Measurements from ENCODE around the gene DEFB131B.
A peak's percentile ranks its signal among the peaks of the same experiment; 100 is the strongest.

DEFB131B gene

DNA sequence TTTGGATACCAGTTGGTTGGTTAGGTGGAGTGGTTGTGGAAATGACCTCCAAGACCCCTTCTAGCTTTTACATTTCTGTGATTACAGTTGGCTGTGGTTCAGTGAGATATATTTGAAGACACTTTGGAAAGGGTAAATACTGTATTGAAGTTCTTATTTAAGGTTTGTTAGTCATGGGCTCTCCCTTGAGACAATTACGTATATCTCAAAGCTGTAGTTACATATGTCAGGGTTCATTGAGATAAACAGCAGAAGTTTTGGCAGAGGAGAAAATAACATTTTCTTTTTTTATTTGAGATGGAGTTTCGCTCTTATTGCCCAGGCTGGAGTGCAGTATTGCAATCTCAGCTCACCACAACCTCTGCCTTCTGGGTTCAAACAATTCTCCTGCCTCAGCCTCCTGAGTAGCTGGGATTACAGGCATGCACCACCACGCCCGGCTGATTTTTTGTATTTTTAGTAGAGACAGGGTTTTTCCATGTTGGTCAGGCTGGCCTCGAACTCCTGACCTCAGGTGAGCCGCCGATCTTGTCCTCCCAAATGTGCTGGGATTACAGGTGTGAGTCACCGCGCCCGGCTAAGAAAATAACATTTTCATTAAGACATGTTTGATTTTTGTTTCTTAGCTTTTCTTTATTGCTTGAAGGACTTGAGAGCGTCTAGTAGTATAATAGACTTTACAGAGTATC lies 52.4 kb downstream of the DEFB131B start:
- DNase-seq: no peak
- Histone ChIP-seq H3K27me3 (replicated peaks; ENCODE audit: insufficient read depth, low read length) (no peaks in the 10 kb centered on the region), H3K9me2 (replicated peaks; ENCODE audit: insufficient read depth, low read length) (no peaks in the 10 kb centered on the region), H3K27ac (ENCODE audit: low read length) (no peak overlapping the region), H2AFZ (ENCODE audit: low read length) (no peak overlapping the region), H3K4me1 (ENCODE audit: low read length) (peaks cover 11% of the 10 kb centered on the region), H3K36me3 (replicated peaks; ENCODE audit: insufficient read depth, low read length) (no peaks in the 10 kb centered on the region), H3K9me3 (replicated peaks; ENCODE audit: insufficient read depth, low read length) (no peaks in the 10 kb centered on the region), H3K79me2 (ENCODE audit: low read length) (peaks cover 78% of the 10 kb centered on the region), H3K9ac (ENCODE audit: low read length) (no peak overlapping the region), H3K4me2 (ENCODE audit: low read depth, low read length) (0 out of 2 replicates have a peak overlapping the region, but pooled peaks have one; percentile 4), H3F3A (ENCODE audit: insufficient read depth, low read length) (peaks cover 4% of the 10 kb centered on the region), H3K4me3 (ENCODE audit: low read length) (no peak overlapping the region), H4K20me1 (ENCODE audit: insufficient read depth, low read length) (no peaks in the 10 kb centered on the region)
- TF ChIP-seq EZH2phosphoT487 (IDR thresholded peaks at IDR 0.05; ENCODE audit: low read length) (no peak), EZH2 (optimal IDR thresholded peaks at IDR 0.05; ENCODE audit: low read depth, low read length) (no peak)
- TF ChIP-seq, protein P1, sequence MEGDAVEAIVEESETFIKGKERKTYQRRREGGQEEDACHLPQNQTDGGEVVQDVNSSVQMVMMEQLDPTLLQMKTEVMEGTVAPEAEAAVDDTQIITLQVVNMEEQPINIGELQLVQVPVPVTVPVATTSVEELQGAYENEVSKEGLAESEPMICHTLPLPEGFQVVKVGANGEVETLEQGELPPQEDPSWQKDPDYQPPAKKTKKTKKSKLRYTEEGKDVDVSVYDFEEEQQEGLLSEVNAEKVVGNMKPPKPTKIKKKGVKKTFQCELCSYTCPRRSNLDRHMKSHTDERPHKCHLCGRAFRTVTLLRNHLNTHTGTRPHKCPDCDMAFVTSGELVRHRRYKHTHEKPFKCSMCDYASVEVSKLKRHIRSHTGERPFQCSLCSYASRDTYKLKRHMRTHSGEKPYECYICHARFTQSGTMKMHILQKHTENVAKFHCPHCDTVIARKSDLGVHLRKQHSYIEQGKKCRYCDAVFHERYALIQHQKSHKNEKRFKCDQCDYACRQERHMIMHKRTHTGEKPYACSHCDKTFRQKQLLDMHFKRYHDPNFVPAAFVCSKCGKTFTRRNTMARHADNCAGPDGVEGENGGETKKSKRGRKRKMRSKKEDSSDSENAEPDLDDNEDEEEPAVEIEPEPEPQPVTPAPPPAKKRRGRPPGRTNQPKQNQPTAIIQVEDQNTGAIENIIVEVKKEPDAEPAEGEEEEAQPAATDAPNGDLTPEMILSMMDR (IDR thresholded peaks at IDR 0.05; ENCODE audit: low read length): no peak

DNA sequence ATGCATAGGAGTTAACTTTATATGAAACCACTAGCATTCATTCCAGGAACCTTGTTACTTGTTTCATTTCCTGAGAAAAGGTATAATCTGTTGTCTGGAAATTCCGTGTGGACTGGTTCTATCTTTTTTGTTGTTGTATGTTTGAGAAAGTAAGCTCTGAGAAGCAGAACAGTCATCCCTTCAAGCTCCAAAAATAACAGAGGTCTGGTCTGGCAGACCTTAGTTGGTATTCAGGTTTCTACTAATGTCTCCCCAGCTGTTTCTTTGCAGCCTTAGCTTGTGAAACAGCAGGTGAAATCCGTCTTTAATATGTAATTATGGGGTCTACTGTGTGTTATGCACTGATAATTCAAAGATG lies 53.0 kb downstream of the DEFB131B start:
- no peak overlapping the region for H3K4me3 ChIP-seq (ENCODE audit: low read length)
- TF ChIP-seq, protein P1 (IDR thresholded peaks at IDR 0.05; ENCODE audit: low read length): no peak
- TF ChIP-seq EZH2 (optimal IDR thresholded peaks at IDR 0.05; ENCODE audit: low read depth, low read length) (no peak), EZH2phosphoT487 (IDR thresholded peaks at IDR 0.05; ENCODE audit: low read length) (no peak)
- H3F3A ChIP-seq (ENCODE audit: insufficient read depth, low read length): peaks cover 4% of the 10 kb centered on the region
- no peak overlapping the region for H2AFZ ChIP-seq (ENCODE audit: low read length)
- H3K36me3 ChIP-seq (replicated peaks; ENCODE audit: insufficient read depth, low read length): no peaks in the 10 kb centered on the region
- no peak overlapping the region for H3K4me2 ChIP-seq (ENCODE audit: low read depth, low read length)
- no peak overlapping the region for H3K27ac ChIP-seq (ENCODE audit: low read length)
- H4K20me1 ChIP-seq (ENCODE audit: insufficient read depth, low read length): no peaks in the 10 kb centered on the region
- H3K4me1 ChIP-seq (ENCODE audit: low read length): peaks cover 11% of the 10 kb centered on the region
- no peak overlapping the region for H3K9ac ChIP-seq (ENCODE audit: low read length)
- H3K79me2 ChIP-seq (ENCODE audit: low read length): peaks cover 78% of the 10 kb centered on the region
- no peaks in the 10 kb centered on the region for H3K27me3 ChIP-seq (replicated peaks; ENCODE audit: insufficient read depth, low read length)
- no peaks in the 10 kb centered on the region for H3K9me2 ChIP-seq (replicated peaks; ENCODE audit: insufficient read depth, low read length)
- H3K9me3 ChIP-seq (replicated peaks; ENCODE audit: insufficient read depth, low read length): no peaks in the 10 kb centered on the region
- no peak for DNase-seq

DNA sequence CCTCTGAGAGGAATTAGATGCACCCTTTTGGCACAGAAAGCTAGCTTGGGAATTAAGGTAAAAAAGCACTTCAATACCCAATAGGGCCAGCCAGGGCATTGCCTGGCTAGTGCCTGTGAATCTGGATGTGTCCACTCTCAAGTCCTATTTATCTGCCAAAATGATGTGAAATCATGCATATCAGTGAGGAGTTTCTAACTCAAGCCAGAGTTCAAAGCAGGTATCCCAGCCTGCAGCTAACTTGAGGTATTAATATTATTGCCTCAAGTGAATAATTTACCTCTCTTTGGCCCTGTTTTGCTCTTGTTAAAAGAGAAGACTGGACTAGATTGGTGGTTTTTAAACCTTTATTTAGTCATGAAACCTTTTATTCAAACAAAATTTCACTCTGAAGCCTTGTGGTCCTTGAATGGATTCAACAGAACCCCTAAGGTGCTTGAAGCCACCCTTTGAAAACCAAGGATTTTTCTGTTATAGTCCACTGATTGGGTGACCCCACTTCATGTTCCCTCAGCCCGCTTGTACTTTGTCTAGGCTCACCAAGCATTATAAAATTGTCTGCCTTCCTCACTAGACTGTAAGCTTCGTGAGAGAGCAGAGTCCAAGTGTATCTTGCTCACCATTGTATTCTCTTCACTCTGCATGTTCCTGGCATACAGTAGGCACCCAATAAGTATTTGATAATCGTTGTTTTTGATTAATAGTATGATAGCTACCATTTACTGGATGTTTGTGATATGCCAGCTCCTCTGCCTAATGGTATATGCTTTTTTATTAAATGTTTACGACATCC lies 55.1 kb downstream of the DEFB131B start:
- no peak overlapping the region for H3K9ac ChIP-seq (ENCODE audit: low read length)
- no peaks in the 10 kb centered on the region for H3K9me2 ChIP-seq (replicated peaks; ENCODE audit: insufficient read depth, low read length)
- no peaks in the 10 kb centered on the region for H3K9me3 ChIP-seq (replicated peaks; ENCODE audit: insufficient read depth, low read length)
- no peaks in the 10 kb centered on the region; the same call in 1 of the 2 replicates for H3F3A ChIP-seq (ENCODE audit: insufficient read depth, low read length)
- H2AFZ ChIP-seq (ENCODE audit: low read length): no peak overlapping the region
- H3K4me3 ChIP-seq (ENCODE audit: low read length): no peak overlapping the region
- no peak overlapping the region for H3K4me2 ChIP-seq (ENCODE audit: low read depth, low read length)
- peaks cover 11% of the 10 kb centered on the region for H3K4me1 ChIP-seq (ENCODE audit: low read length)
- no peaks in the 10 kb centered on the region for H3K27me3 ChIP-seq (replicated peaks; ENCODE audit: insufficient read depth, low read length)
- DNase-seq: no peak
- no peak for TF ChIP-seq EZH2phosphoT487 (IDR thresholded peaks at IDR 0.05; ENCODE audit: low read length)
- TF ChIP-seq, protein P1 (IDR thresholded peaks at IDR 0.05; ENCODE audit: low read length): no peak
- no peak for TF ChIP-seq EZH2 (optimal IDR thresholded peaks at IDR 0.05; ENCODE audit: low read depth, low read length)
- no peak overlapping the region for H3K27ac ChIP-seq (ENCODE audit: low read length)
- no peaks in the 10 kb centered on the region for H3K36me3 ChIP-seq (replicated peaks; ENCODE audit: insufficient read depth, low read length)
- no peaks in the 10 kb centered on the region for H4K20me1 ChIP-seq (ENCODE audit: insufficient read depth, low read length)
- H3K79me2 ChIP-seq (ENCODE audit: low read length): peaks cover 82% of the 10 kb centered on the region

Data from MM.1S (cell line).